Central memory CD8-positive, alpha-beta T cell (primary cell): Measurements from ENCODE around the gene AP5Z1.

Experiments used
- ATAC-seq: fragments of 150-1000 bp; cut with Tn5 transposase; replicated peaks from 2 replicates; pipeline ENCODE4 v1.10.0; 2022; ENCODE audit warnings: mild to moderate bottlenecking, moderate FRiP score, moderate number of reproducible peaks; ENCODE audit not compliant: poor library complexity, severe bottlenecking; ENCODE audit errors: extremely low read depth
- DNase-seq, 2 donors: peaks; one replicate each; pipeline ENCODE4 v3.0.0; 2021; ENCODE audit warnings: low spot score in 2 of 2
- H3K27ac Mint-ChIP-seq: one replicate; pipeline ENCODE4 v1.8.0; 2022; ENCODE audit warnings: low read depth, mild to moderate bottlenecking, moderate library complexity, mixed read lengths
- H3K27me3 Mint-ChIP-seq: one replicate; pipeline ENCODE4 v1.8.0; 2022; ENCODE audit warnings: mixed read lengths
- H3K36me3 Mint-ChIP-seq: one replicate; pipeline ENCODE4 v1.8.0; 2022; ENCODE audit warnings: mild to moderate bottlenecking, moderate library complexity, mixed read lengths; ENCODE audit not compliant: insufficient read depth
- H3K4me1 Mint-ChIP-seq: one replicate; pipeline ENCODE4 v1.8.0; 2022; ENCODE audit warnings: mixed read lengths
- H3K4me3 Mint-ChIP-seq: one replicate; pipeline ENCODE4 v1.8.0; 2022; ENCODE audit warnings: mild to moderate bottlenecking, moderate library complexity, mixed read lengths
- H3K9me3 Mint-ChIP-seq: one replicate; pipeline ENCODE4 v1.8.0; 2022; ENCODE audit warnings: mixed read lengths

Gene AP5Z1

GRCh38 chr7:4807598-4808016 lies 32.2 kb downstream of the AP5Z1 start:
- H3K4me1 Mint-ChIP-seq, result peaks cover 5% of the 10 kb centered on the region
- no peak for ATAC-seq
- H3K27ac Mint-ChIP-seq, result no peak overlapping the region
- no peak for DNase-seq
- peaks cover 5% of the 10 kb centered on the region for H3K27me3 Mint-ChIP-seq
- H3K9me3 Mint-ChIP-seq, result no peaks in the 10 kb centered on the region
- H3K4me3 Mint-ChIP-seq, result no peak overlapping the region
- peaks cover 4% of the 10 kb centered on the region for H3K36me3 Mint-ChIP-seq

GRCh38 chr7:4808026-4808425 lies 32.6 kb downstream of the AP5Z1 start:
- DNase-seq, result no peak
- no peak for ATAC-seq
- peaks cover 5% of the 10 kb centered on the region for H3K4me1 Mint-ChIP-seq
- H3K27me3 Mint-ChIP-seq, result peaks cover 9% of the 10 kb centered on the region
- no peaks in the 10 kb centered on the region for H3K9me3 Mint-ChIP-seq
- no peak overlapping the region for H3K4me3 Mint-ChIP-seq
- H3K27ac Mint-ChIP-seq, result no peak overlapping the region
- H3K36me3 Mint-ChIP-seq, result peaks cover 4% of the 10 kb centered on the region

- Mint-ChIP-seq H3K36me3 (peaks cover 4% of the 10 kb centered on the region), H3K27ac (peak overlapping the region; percentile 19), H3K4me3 (peak overlapping the region; percentile 49), H3K9me3 (no peaks in the 10 kb centered on the region), H3K27me3 (peaks cover 14% of the 10 kb centered on the region), H3K4me1 (peaks cover 5% of the 10 kb centered on the region)
- DNase-seq, result no peak
- ATAC-seq, result no peak
Measured at GRCh38 chr7:4808565-4808964, 33.1 kb downstream of the AP5Z1 start.

GRCh38 chr7:4809091-4809591 lies 33.7 kb downstream of the AP5Z1 start:
- Mint-ChIP-seq H3K4me1 (peaks cover 5% of the 10 kb centered on the region), H3K27ac (no peak overlapping the region), H3K36me3 (peaks cover 2% of the 10 kb centered on the region), H3K27me3 (peaks cover 20% of the 10 kb centered on the region), H3K9me3 (no peaks in the 10 kb centered on the region), H3K4me3 (peak overlapping the region; percentile 71)
- DNase-seq (no peak), ATAC-seq (peak; percentile 49)

GRCh38 chr7:4809666-4810065 lies 34.2 kb downstream of the AP5Z1 start:
- DNase-seq (no peak), ATAC-seq (no peak)
- Mint-ChIP-seq H3K36me3 (peaks cover 2% of the 10 kb centered on the region), H3K9me3 (no peaks in the 10 kb centered on the region), H3K27me3 (peaks cover 25% of the 10 kb centered on the region), H3K4me1 (peaks cover 5% of the 10 kb centered on the region), H3K4me3 (peak overlapping the region; percentile 71), H3K27ac (no peak overlapping the region)

- Mint-ChIP-seq H3K4me3 (no peak overlapping the region), H3K9me3 (no peaks in the 10 kb centered on the region), H3K27me3 (peaks cover 31% of the 10 kb centered on the region), H3K4me1 (peaks cover 2% of the 10 kb centered on the region), H3K36me3 (no peaks in the 10 kb centered on the region), H3K27ac (no peak overlapping the region)
- ATAC-seq (no peak), DNase-seq (no peak)
Measured at GRCh38 chr7:4814433-4814832, 39.0 kb downstream of the AP5Z1 start.

DNA sequence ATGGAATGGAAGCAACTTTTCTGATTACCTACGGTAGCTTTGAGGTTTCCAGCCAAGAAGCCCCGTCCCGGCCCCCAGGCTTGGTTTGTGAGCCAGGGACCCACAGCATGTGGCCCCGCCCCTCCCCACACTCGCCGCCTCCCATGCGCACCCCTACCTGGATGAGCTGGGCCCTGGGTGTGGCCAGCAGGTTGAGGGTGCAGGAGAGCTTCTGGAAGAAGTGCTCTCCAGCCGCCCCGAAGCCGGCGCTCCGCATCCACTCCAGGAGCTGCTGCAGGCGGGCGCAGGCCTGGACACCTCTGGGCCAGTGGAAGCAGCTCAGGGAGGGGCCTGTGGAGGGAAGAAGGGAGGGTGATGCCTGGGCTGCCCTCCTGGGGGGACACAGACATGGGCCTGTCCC lies 39.7 kb downstream of the AP5Z1 start:
- DNase-seq (no peak), ATAC-seq (no peak)
- H3K4me1 Mint-ChIP-seq, result no peaks in the 10 kb centered on the region
- H3K27ac Mint-ChIP-seq, result no peak overlapping the region
- no peak overlapping the region for H3K4me3 Mint-ChIP-seq
- H3K36me3 Mint-ChIP-seq, result no peaks in the 10 kb centered on the region
- peaks cover 38% of the 10 kb centered on the region for H3K27me3 Mint-ChIP-seq
- no peaks in the 10 kb centered on the region for H3K9me3 Mint-ChIP-seq

DNA sequence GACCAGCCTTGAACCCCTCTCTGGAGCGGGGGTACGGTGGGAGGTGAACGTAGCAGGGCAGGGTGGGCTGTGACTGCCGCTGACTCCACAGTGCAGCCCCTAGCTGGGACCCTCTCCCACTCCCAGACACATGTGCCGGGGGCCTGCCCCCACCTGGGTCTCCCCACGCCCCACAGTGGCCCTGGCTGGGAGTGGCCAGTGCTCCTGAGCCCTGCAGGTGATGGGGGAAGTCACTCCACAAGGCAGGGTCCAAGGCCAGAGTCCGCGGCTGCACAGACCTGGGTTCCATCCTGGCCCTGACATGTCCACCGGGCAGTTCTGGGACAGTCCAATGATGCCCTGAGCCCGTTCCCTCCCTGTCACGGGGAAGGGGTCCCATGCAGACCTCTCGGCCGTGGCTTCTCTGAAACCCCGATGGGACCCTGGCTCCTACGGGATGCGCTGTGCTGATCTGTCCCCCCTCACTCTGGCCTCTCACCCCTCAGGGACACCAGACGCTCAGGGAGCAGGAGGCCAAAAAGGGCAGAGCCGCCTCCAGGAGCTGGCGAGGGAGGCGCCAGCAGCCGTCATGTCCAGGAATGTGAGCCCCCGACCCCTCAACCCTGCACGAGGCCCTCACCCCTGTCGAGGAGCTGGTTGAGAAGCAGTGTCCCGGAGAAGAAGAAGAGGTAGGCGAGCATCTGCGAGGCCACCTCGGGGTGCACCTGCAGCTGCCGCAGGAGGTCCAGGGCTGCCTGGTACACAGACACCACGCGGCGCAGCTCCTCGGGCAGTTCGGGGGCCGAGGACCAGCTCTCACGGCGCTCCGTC lies 40.4 kb downstream of the AP5Z1 start:
- Mint-ChIP-seq H3K9me3 (no peaks in the 10 kb centered on the region), H3K4me1 (no peaks in the 10 kb centered on the region), H3K27ac (no peak overlapping the region), H3K4me3 (no peak overlapping the region), H3K36me3 (no peaks in the 10 kb centered on the region), H3K27me3 (peaks cover 38% of the 10 kb centered on the region)
- ATAC-seq (no peak), DNase-seq (no peak)

- H3K9me3 Mint-ChIP-seq, result no peaks in the 10 kb centered on the region
Measured at GRCh38 chr7:4816419-4817080, 41.1 kb downstream of the AP5Z1 start.

GRCh38 chr7:4817178-4817901 lies 41.9 kb downstream of the AP5Z1 start:
- ATAC-seq (no peak), DNase-seq (no peak)
- no peak overlapping the region for H3K27ac Mint-ChIP-seq
- H3K27me3 Mint-ChIP-seq, result peaks cover 35% of the 10 kb centered on the region
- H3K36me3 Mint-ChIP-seq, result no peaks in the 10 kb centered on the region
- H3K9me3 Mint-ChIP-seq, result no peaks in the 10 kb centered on the region
- H3K4me1 Mint-ChIP-seq, result no peaks in the 10 kb centered on the region
- H3K4me3 Mint-ChIP-seq, result no peak overlapping the region

More at GRCh38 chr7:4816419-4817080, 41.1 kb downstream of the AP5Z1 start:
- H3K4me1 Mint-ChIP-seq, result no peaks in the 10 kb centered on the region
- H3K27me3 Mint-ChIP-seq, result peaks cover 38% of the 10 kb centered on the region
- H3K4me3 Mint-ChIP-seq, result no peak overlapping the region
- no peak overlapping the region for H3K27ac Mint-ChIP-seq
- DNase-seq, result no peak
- no peaks in the 10 kb centered on the region for H3K36me3 Mint-ChIP-seq
- no peak for ATAC-seq

GRCh38 chr7:4818000-4818794 lies 42.8 kb downstream of the AP5Z1 start:
- DNase-seq (no peak), ATAC-seq (no peak)
- Mint-ChIP-seq H3K4me1 (no peaks in the 10 kb centered on the region), H3K36me3 (no peaks in the 10 kb centered on the region), H3K27me3 (peaks cover 27% of the 10 kb centered on the region), H3K27ac (no peak overlapping the region), H3K4me3 (no peak overlapping the region), H3K9me3 (no peaks in the 10 kb centered on the region)
